Esophagus squamous epithelium (tissue), 4 donors: ENCODE measurements around the gene TM9SF4.

Experiments used
- POLR2A ChIP-seq, 4 donors: fragments of 450-650 bp; IDR thresholded peaks; one replicate each; pipeline ENCODE4 v1.6.1; 2017; ENCODE audit warnings: antibody characterized with exemption in 4 of 4, mild to moderate bottlenecking in 4 of 4, moderate library complexity in 3 of 4
- TF ChIP-seq, protein P1 (sequence below), 6 experiments: fragments of 450-650 bp in 4 of 6; fragments of 200-600 bp in 2 of 6; sonication (generic) in 2 of 6; IDR thresholded peaks; one replicate each; pipeline ENCODE4 v1.5.1; 2016 to 2019; ENCODE audit warnings: antibody characterized with exemption in 6 of 6, mild to moderate bottlenecking in 4 of 6, moderate library complexity in 4 of 6

DNA sequence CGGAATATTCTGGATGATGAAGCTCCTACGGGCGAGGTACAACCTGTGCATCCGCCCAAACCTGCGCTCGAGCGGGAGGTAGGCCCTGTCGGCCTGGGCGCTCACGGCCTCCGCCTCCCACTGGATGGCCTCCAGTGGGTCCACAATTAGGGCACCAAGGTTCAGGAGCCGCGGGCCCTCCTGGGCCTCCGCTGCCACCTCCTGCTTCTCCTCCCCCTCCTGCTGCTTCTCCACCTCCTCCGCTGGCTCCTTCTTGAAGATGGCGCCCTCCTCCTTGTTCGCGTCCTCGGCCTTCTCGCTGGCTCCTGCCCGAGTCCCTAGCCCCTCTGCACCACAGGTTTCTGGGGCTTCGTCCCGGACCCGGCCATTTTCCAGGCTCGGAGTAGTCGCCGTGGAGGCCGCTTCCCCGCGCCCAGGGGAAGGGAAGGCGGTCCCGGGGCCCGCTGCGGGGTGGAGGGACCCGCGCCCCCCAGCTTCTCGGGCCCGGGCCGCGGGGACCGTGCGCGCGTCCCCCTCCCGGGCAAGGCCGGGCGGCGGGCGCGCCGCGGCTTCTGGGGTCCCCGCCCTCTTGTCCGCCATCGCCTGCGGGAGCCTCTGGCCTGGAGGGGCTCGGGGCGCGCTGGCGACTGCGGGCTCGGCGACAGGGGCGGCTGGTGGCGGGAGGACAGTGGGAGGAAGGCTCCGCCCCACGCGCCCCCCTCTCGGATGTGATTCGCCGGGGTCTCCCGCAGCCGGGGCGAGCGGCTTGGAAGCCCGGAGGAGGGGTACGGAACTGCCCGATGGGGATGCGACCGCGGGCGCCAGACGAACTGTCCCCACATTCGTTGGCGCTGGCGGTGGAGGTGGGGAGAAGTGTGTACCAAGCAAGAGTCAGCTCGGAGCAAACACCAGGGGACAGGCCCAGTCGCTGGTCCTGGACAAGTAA lies 80.4 kb downstream of the TM9SF4 start:
- TF ChIP-seq POLR2A (IDR thresholded peaks at IDR 0.05): no peak
- TF ChIP-seq, protein P1, sequence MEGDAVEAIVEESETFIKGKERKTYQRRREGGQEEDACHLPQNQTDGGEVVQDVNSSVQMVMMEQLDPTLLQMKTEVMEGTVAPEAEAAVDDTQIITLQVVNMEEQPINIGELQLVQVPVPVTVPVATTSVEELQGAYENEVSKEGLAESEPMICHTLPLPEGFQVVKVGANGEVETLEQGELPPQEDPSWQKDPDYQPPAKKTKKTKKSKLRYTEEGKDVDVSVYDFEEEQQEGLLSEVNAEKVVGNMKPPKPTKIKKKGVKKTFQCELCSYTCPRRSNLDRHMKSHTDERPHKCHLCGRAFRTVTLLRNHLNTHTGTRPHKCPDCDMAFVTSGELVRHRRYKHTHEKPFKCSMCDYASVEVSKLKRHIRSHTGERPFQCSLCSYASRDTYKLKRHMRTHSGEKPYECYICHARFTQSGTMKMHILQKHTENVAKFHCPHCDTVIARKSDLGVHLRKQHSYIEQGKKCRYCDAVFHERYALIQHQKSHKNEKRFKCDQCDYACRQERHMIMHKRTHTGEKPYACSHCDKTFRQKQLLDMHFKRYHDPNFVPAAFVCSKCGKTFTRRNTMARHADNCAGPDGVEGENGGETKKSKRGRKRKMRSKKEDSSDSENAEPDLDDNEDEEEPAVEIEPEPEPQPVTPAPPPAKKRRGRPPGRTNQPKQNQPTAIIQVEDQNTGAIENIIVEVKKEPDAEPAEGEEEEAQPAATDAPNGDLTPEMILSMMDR (IDR thresholded peaks at IDR 0.05): no peak
